Measurements from ENCODE around the gene CCDC188. TPM values are rescaled to one million over a fixed set of nuclear protein-coding genes. Genes with fewer than 3 reads are reported as not detected.
A peak's percentile ranks its signal among the peaks of the same experiment; 100 is the strongest.

Gene CCDC188
- total and polyA plus RNA-seq, 9 of the 15 experiments (the other 6 are each of a cell fraction or from before 2014, with no cell fraction given) = not detected

DNA sequence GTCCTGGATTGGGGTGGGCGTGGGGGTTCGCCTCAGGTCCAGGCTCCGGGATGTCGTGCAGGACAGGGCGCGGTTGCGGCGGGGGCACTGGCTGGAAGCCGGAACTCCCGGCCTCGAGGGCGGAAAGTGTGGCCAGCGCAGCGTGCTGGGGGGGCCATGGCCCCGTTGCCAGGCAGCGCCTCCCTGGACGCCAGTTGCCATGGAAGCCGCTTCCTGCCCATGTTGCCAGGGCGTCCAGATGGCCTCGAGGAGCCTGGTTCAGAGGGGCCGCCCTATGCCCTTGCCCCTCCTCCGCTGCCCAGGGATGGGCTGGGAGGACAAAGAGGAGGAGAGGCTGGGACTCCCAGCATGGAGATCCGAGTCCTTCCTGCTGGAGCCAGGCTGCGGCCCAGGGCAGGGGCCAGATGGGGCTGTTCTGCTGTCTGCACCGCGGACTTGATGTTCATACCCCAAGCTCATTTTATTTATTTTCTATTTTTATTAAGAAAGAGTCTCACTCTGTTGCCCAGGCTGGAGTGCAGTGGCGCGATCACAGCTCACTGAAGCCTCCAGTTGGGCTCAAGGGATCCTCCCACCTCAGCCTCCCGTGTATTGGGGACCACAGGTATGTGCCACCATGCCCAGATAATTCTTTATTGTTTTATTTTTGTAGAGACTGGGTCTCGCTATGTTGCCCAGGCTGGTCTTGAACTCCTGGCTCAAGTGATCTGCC is 4.6 kb upstream of the CCDC188 start (continued):
- TF ChIP-seq C11orf30 (IDR thresholded peaks at IDR 0.05; ENCODE audit: low read depth) (no peak), RNF219 (CRISPR knock-in tag; IDR thresholded peaks at IDR 0.05) (no peak), ZNF444 (CRISPR knock-in tag; IDR thresholded peaks at IDR 0.05) (no peak), JUN (IDR thresholded peaks at IDR 0.05; ENCODE audit: borderline replicate concordance, low read depth, low read length) (no peak), JUN (CRISPR knock-in tag; IDR thresholded peaks at IDR 0.05; ENCODE audit: borderline replicate concordance) (peak; percentile 83), STAT5A (IDR thresholded peaks at IDR 0.05; ENCODE audit: borderline replicate concordance, low read length) (no peak), PYGO2 (tag; IDR thresholded peaks at IDR 0.05) (no peak), ZNF586 (CRISPR knock-in tag; conservative IDR thresholded peaks at IDR 0.05) (no peak), IRF2 (CRISPR knock-in tag; IDR thresholded peaks at IDR 0.05) (0 out of 2 replicates have a peak, but pooled peaks have one; percentile 17), SMAD3 (CRISPR knock-in tag; conservative IDR thresholded peaks at IDR 0.05) (no peak), TAF7 (tag; IDR thresholded peaks at IDR 0.05) (no peak), ZKSCAN3 (CRISPR knock-in tag; IDR thresholded peaks at IDR 0.05) (no peak), SOX6 (IDR thresholded peaks at IDR 0.05) (no peak), MAFK (IDR thresholded peaks at IDR 0.05; ENCODE audit: low read length) (no peak), CBFB (CRISPR knock-in tag; IDR thresholded peaks at IDR 0.05) (no peak), STAG1 (CRISPR knock-in tag; IDR thresholded peaks at IDR 0.05; ENCODE audit: borderline replicate concordance) (no peak), KLF16 (IDR thresholded peaks at IDR 0.05) (no peak), ZNF212 (CRISPR knock-in tag; IDR thresholded peaks at IDR 0.05) (no peak), SMARCA5 (IDR thresholded peaks at IDR 0.05) (no peak), CREM (IDR thresholded peaks at IDR 0.05; ENCODE audit: low read depth) (0 out of 2 replicates have a peak, but pooled peaks have one; percentile 31), BRCA1 (IDR thresholded peaks at IDR 0.05) (no peak), BRCA1 (CRISPR knock-in tag; IDR thresholded peaks at IDR 0.05) (0 out of 2 replicates have a peak, but pooled peaks have one; percentile 67), MYBL2 (IDR thresholded peaks at IDR 0.05; ENCODE audit: low read depth) (no peak), MYBL2 (CRISPR knock-in tag; IDR thresholded peaks at IDR 0.05; ENCODE audit: borderline replicate concordance) (no peak; the same call in 1 of the 2 replicates)
- TF ChIP-seq, protein P1, sequence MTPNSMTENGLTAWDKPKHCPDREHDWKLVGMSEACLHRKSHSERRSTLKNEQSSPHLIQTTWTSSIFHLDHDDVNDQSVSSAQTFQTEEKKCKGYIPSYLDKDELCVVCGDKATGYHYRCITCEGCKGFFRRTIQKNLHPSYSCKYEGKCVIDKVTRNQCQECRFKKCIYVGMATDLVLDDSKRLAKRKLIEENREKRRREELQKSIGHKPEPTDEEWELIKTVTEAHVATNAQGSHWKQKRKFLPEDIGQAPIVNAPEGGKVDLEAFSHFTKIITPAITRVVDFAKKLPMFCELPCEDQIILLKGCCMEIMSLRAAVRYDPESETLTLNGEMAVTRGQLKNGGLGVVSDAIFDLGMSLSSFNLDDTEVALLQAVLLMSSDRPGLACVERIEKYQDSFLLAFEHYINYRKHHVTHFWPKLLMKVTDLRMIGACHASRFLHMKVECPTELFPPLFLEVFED (CRISPR knock-in tag; conservative IDR thresholded peaks at IDR 0.05) = no peak
- TF ChIP-seq, protein P2, sequence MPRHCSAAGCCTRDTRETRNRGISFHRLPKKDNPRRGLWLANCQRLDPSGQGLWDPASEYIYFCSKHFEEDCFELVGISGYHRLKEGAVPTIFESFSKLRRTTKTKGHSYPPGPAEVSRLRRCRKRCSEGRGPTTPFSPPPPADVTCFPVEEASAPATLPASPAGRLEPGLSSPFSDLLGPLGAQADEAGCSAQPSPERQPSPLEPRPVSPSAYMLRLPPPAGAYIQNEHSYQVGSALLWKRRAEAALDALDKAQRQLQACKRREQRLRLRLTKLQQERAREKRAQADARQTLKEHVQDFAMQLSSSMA (CRISPR knock-in tag; IDR thresholded peaks at IDR 0.05) = no peak
